NB4 (cell line): ENCODE measurements around the gene SLC16A13.

Experiments
- POLR2A ChIP-seq: IDR thresholded peaks from 2 replicates; pipeline ENCODE4 v1.6.1; 2011; ENCODE audit warnings: mild to moderate bottlenecking; ENCODE audit not compliant: insufficient read length; ENCODE audit errors: extremely low read depth
- TF ChIP-seq, protein P1 (sequence below): IDR thresholded peaks from one replicate; pipeline ENCODE4 v1.5.1; 2012; ENCODE audit warnings: low read depth, low read length
- TF ChIP-seq, protein P2 (sequence below): IDR thresholded peaks from 2 replicates; pipeline ENCODE4 v1.6.1; 2011; ENCODE audit warnings: low read depth, low read length

DNA sequence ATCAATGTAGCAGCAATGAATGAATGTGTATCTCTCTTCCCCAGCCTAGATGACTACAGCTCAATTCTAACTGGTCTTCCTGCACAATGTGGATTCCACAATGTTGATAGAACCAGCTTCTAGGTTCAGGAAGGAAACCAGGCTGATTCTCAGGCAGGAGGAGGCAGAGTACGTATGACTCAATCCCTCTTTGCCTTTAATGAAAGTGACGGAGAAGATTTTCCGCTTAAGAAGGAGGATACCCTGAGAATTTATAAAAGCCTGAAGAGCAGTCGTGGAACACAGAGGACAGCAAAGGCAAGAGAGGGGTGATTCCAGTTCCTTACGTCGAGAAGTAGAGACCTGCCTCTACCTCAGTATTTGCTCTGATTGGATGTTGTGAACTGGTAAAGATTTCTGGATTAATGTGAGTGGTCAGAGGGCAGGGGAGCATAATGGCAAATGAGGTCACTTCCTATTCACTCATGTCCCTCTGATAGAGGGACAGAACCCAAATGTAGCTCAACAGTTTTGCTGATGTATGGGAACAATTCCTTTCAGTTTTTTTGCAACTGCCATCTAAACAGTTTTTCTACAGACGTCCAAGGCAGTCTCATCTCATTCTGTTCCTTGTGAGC is 23.1 kb downstream of the SLC16A13 start:
- TF ChIP-seq, protein P1, sequence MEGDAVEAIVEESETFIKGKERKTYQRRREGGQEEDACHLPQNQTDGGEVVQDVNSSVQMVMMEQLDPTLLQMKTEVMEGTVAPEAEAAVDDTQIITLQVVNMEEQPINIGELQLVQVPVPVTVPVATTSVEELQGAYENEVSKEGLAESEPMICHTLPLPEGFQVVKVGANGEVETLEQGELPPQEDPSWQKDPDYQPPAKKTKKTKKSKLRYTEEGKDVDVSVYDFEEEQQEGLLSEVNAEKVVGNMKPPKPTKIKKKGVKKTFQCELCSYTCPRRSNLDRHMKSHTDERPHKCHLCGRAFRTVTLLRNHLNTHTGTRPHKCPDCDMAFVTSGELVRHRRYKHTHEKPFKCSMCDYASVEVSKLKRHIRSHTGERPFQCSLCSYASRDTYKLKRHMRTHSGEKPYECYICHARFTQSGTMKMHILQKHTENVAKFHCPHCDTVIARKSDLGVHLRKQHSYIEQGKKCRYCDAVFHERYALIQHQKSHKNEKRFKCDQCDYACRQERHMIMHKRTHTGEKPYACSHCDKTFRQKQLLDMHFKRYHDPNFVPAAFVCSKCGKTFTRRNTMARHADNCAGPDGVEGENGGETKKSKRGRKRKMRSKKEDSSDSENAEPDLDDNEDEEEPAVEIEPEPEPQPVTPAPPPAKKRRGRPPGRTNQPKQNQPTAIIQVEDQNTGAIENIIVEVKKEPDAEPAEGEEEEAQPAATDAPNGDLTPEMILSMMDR = no peak
- TF ChIP-seq POLR2A = no peak
- TF ChIP-seq, protein P2, sequence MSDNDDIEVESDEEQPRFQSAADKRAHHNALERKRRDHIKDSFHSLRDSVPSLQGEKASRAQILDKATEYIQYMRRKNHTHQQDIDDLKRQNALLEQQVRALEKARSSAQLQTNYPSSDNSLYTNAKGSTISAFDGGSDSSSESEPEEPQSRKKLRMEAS = no peak
